HG03060 (cell line): ENCODE measurements around the gene COASY.
"Not testable (repeated sequence)": the region's sequence is repeated elsewhere in the genome, so short reads cannot be mapped to it uniquely, and the experiment has no call there.

Experiments
- ATAC-seq: cut with Tn5 transposase; IDR thresholded peaks from one replicate; pipeline ENCODE4 v1.9.1; 2021; ENCODE audit warnings: low read depth, moderate number of reproducible peaks; ENCODE audit not compliant: unreplicated experiment

The COASY gene

DNA sequence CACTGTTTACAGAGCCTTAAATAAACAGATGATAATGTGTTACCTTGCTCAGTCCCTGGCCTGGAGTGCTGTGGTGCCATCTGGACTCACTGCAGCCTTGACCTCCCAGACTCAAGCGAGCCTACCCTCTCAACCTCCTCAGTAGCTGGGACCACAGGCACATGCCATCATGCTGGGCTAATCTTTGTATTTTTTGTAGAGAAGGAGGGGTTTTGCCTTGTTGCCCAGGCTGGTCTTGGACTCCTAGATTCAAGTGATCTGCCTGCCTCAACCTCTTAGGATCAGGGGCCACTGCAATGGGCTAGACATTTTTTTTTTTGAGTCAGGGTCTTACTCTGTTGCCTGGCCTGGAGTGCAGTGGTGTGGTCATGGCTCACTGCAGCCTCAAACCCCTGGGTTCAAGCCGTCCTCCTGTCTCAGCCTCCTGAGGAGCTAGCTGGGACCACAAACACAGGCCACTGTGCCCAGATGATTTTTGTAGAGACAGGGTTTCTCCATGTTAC, 30.9 kb upstream of the COASY start:
- no peak for ATAC-seq

DNA sequence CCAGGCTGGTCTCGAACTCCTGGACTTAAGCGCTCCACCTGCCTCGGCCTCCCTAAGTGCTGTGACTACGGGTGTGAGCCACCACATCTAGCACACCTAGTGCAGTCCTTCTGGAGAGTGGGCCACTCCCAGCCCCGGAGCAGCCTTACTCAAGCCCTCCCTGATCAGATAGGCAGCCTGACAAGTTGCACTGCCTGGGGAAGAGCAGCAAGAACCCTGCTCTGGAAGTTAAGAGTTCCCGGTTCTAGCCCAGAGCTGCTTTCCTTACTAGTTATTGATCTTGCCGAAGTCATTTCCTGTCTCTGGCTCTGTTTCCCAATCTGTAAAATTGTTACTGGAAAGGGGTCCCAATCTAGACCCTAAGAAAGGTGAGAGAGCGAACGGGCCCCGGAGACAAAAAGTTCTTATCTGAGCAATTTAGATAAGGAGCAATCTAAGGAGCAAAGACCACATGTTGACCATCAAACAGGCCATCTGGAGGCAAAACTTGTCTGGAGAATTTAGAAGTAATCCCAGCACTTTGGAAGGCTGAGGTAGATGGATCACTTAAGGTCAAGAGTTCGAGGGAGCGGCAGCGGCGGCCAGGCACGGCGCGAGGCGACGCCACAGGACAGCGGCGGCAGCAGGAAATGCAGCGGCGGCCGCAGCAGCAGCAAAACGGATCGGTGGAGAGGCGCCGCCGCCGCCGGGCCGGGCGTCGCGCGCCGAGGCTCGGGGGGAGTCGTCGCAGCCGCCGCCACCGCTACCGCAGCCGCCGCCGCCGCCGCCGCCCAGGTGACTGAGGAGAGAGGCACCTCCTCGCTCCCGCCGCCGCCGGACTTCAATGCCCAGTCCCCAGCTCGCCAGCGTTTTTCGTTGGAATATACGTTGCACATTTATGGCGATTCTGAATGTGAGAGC, 30.2 kb upstream of the COASY start:
- no peak for ATAC-seq

DNA sequence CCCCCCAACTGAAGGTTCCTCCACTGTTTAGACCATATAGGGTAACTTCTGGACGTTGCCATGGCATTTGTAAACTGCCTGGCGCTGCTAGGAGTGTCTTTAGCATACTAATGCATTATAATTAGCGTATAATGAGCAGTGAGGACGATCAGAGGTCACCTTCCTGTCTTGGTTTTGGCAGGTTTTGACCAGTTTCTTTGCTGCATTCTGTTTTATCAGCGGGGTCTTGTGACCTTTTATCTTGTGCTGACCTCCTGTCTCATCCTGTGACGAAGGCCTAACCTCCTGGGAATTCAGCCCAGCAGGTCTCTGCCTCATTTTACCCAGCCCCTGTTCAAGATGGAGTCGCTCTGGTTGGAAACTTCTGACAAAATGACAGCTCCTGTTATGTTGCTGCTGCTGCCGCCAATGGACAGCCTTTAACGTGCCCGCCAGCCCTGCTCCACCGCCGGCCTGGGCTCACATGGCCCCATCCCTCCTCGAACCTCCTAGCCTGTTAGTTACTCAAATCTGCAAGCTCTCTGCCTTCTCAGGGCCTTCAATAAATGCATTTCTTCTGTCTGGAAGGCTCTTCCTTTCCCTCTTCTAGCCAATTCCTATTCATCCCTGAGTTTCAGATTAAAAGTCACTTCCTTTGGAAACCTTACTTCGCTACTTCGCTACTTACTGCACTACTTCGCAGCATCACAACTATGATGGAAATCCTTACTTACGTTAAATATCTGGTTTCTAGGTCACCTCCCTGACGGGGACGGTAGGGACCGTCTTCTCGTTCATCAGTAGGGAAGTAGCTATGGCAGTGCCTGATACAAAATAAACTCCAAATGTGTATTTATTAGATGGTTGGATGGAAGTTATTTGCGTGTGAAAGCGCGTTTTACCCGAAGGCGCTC, 26.5 kb upstream of the COASY start:
- no peak for ATAC-seq

DNA sequence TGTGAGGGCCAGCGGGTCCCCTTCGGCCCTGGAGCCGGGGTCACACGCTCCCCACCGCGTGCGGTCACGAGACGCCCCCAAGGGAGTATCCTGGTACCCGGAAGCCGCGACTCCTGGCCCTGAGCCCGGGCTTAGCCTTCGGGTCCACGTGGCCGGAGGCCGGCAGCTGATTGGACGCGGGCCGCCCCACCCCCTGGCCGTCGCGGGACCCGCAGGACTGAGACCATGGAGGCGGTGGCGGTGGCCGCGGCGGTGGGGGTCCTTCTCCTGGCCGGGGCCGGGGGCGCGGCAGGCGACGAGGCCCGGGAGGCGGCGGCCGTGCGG, 25.9 kb upstream of the COASY start, which contains the start of gene NAGLU:
NAGLU (plus strand) TSS at position 194 of the 324 bp plus-strand sequence; CDS start at position 226, 32 bp downstream.
- ATAC-seq, result peak; percentile 50

DNA sequence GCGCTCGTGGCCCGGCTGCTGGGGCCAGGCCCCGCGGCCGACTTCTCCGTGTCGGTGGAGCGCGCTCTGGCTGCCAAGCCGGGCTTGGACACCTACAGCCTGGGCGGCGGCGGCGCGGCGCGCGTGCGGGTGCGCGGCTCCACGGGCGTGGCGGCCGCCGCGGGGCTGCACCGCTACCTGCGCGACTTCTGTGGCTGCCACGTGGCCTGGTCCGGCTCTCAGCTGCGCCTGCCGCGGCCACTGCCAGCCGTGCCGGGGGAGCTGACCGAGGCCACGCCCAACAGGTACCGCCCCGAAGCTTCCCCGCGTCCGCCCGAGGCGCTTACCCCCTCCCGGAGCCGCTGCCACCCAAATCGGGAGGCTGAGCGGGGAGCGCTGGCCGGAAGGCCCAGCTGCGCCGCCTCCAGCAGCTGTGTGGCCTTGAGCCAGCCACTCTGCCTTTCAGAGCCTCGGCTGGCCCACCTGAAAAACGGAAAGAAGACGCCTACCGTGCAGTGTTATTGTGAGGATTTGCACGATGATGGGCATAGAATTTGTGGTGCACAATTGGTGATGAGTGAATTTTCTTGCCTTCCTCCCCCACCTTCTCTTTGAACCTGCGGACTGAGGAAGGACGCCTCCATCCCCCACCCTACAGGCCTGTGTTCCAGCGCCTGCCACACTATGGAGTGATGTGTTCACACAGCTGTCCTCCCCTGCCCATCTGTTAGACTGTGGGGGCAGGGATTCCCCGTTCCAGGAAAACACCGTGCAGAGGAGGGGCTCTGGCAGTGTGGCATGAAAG, 25.4 kb upstream of the COASY start:
- ATAC-seq, result peak; percentile 28

DNA sequence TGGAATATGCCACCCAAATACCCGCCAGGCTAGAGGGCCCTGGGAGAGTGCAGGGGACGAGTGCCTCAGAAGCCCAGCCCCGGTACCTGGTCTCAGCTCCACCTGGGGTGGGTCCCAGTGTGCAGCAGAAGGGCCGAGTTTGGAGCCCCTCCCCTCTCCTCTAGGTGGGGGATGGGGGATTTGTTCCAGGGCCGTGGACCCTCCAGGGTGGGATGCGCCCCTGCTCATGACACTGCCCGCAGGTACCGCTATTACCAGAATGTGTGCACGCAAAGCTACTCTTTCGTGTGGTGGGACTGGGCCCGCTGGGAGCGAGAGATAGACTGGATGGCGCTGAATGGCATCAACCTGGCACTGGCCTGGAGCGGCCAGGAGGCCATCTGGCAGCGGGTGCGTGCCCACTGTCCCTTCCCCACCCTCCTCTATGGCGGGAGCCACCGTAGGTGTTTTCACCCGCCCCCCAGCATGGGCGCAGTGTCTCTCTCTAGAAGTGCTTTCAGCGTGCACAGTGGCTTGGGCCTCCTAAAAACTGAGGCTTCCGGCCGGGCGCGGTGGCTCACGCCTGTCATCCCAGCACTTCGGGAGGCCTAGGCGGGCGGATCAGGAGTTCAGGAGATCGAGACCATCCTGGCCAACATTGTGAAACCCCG, 24.7 kb upstream of the COASY start:
- ATAC-seq, result no peak

DNA sequence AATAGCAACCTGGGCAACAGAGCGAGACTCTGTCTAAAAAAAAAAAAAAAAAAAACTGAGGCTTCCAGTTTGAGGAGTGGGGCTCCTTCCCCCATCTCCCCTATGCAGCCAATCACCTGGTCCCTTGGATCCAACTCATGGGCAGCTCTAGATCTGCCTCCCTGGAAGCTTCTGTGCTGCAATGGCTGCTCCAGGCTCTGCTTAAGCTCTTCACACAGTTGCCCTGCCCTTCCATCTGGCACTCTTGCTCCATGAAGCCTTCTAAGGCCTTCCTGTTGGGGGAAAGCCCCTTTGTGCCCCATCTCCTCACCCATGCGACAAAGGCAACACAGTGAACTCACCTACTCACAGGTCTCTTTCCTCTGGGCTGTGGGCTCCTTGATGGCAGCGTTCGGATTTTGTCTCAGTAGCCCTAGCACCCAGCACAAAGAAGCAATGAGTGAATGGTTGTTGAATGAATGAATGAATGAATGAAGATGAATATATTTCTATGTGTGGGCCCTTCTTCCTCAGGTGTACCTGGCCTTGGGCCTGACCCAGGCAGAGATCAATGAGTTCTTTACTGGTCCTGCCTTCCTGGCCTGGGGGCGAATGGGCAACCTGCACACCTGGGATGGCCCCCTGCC, 24.0 kb upstream of the COASY start:
- ATAC-seq, result no peak

DNA sequence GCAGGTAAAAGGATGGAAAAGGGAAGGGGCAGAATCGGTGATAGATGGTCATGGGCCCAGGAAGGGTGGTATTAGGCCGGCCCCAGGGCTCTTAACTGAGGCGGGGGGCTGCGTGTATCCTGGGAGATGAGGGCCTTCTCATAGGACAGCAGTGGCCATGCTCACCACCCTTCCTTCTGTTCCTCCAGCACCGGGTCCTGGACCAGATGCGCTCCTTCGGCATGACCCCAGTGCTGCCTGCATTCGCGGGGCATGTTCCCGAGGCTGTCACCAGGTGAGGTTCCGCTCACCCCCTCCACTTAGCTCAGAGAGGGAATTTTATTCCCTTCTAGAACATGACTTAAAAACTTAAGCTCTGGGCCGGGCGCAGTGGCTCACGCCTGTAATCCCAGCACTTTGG, 23.5 kb upstream of the COASY start:
- ATAC-seq, result no peak

DNA sequence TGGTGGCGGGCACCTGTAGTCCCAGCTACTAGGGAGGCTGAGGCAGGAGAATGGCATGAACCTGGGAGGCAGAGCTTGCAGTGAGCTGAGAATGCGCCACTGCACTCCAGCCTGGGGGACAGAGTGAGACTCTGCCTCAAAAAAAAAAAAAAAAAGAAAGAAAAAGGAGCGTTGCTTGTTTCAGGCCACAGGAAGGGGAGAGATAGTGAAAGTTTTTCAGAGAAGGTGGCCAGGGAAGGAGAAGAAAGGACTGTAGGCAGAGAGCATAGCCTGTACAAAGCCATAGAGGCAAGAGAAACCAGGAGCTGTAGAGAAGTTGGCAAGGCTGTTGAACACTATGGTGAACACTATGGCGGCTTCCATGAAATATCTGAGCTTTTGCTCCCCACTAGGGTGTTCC, 21.4 kb upstream of the COASY start:
- not testable (repeated sequence) for ATAC-seq

DNA sequence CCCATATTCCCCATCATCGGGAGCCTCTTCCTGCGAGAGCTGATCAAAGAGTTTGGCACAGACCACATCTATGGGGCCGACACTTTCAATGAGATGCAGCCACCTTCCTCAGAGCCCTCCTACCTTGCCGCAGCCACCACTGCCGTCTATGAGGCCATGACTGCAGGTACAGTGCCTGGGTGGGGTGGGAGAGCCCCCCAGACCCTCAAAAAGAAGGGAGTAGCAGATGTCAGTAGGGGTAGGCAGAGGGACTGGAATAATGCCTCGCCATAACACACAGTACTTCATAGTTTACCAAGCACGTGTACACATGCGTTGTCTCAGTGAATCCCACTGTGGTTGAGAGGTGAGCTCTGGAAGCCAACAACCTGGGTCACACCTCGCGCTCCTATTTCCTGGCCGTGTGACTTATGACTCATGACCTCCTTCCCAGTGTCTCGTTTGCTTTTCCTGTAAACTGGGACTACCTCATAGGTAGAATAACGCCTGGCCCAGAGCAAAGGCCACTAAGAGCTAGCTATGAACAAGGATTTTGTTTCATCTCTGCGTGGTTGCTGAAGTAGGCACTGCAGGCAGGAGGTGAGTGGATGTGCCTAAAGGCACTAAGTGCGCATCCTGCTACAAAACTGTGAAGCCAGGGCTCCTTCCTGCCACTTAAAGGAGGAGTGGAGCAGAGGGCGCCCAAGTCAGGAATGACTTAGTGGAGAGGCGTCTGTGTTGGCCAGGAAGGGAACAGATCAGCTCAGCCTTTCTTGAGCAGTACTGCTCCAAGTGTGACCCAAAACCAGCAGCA, 20.7 kb upstream of the COASY start:
- no peak for ATAC-seq

DNA sequence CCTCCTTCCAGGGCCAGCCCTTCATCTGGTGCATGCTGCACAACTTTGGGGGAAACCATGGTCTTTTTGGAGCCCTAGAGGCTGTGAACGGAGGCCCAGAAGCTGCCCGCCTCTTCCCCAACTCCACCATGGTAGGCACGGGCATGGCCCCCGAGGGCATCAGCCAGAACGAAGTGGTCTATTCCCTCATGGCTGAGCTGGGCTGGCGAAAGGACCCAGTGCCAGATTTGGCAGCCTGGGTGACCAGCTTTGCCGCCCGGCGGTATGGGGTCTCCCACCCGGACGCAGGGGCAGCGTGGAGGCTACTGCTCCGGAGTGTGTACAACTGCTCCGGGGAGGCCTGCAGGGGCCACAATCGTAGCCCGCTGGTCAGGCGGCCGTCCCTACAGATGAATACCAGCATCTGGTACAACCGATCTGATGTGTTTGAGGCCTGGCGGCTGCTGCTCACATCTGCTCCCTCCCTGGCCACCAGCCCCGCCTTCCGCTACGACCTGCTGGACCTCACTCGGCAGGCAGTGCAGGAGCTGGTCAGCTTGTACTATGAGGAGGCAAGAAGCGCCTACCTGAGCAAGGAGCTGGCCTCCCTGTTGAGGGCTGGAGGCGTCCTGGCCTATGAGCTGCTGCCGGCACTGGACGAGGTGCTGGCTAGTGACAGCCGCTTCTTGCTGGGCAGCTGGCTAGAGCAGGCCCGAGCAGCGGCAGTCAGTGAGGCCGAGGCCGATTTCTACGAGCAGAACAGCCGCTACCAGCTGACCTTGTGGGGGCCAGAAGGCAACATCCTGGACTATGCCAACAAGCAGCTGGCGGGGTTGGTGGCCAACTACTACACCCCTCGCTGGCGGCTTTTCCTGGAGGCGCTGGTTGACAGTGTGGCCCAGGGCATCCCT, 18.5 kb upstream of the COASY start:
- ATAC-seq, result no peak

DNA sequence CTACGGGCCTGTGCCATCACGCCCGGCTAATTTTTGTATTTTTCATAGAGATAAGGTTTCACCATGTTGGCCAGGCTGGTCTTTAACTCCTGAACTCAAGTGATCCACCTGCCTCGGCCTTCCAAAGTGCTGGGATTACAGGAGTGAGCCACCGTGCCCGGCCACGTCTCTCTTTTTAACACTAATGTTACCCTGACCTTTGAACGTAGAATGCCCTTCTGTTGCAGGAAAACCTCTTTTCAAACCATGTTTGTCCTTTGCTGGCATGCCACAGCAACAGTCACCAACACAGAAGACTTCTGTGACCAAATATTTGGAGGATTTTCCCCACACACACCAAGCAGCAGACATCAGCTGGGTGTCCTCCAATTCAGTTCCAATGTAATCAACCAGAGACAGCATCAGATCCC, 17.1 kb upstream of the COASY start:
- ATAC-seq, result no peak

DNA sequence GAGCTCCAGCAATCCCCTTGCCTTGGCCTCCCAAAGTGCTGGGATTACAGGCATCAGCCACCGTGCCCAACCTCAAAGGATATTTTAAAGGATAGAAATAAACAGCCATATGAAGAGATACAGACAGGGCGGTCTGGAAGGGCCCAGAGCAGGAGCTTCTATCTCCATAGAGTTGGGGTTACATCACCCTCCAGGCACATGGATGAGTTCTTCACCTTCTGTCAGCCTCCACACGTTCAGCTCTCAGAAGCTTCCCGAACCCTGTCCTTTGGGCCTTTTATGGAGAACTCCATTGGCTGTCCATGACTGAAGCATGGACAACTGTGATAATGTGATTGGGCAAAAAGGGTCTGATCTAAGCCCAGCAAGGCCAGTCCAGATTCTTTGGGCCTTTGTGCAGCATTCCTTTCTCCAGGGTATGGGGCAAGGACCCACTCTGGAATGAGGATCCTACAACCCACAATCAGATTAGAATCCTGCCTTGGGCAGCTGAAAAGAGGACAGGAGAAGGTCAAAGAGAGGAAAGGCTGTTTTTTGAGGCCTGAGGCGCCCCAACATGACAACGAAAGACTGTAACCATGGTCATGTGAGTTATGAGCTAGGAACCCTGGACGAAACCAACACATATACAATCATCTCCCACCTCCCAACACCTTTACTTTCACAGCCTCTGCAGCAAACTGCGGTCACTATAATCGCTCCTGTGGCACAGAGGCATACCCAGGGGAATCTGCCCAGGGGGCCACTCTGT, 16.0 kb upstream of the COASY start:
- ATAC-seq, result not testable (repeated sequence)

DNA sequence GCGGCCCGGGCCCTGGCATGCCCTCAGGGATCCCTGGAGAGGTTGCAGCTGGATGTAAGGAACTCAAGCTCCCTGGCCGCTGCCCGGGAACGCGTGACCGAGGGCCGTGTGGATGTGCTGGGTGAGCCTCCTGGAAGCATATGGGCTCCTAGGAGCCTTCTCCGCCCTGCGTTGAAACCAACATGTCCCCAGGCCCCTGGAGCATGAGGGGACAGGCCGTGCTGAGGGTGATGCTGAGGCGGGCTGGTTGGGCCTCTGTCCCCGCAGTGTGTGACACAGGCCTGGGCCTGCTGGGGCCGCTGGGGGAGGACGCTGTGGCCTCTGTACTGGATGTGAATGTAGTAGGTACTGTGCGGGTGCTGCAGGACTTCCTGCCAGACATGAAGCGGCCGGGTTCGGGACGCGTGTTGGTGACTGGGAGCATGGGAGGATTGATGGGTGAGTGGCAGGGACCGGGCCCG, 14.9 kb upstream of the COASY start:
- no peak for ATAC-seq

DNA sequence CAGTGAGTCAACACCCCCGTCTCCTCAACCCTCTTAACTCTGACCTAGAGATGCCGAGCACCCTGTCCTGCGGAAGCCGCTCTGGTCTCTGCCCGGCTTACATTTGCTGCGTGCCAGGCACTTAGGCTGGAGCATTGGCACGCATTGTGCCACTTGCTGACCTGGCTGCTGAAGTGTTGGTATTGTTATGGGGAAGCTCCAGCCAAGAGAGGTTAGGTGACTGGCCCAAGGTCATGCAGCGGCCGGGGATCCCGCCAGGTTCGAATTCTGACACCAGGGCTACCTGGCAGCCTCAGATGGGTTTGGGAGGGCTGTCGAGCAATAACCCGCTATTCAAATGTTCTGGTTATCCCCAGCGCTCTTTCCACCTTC, 14.3 kb upstream of the COASY start:
- no peak for ATAC-seq

DNA sequence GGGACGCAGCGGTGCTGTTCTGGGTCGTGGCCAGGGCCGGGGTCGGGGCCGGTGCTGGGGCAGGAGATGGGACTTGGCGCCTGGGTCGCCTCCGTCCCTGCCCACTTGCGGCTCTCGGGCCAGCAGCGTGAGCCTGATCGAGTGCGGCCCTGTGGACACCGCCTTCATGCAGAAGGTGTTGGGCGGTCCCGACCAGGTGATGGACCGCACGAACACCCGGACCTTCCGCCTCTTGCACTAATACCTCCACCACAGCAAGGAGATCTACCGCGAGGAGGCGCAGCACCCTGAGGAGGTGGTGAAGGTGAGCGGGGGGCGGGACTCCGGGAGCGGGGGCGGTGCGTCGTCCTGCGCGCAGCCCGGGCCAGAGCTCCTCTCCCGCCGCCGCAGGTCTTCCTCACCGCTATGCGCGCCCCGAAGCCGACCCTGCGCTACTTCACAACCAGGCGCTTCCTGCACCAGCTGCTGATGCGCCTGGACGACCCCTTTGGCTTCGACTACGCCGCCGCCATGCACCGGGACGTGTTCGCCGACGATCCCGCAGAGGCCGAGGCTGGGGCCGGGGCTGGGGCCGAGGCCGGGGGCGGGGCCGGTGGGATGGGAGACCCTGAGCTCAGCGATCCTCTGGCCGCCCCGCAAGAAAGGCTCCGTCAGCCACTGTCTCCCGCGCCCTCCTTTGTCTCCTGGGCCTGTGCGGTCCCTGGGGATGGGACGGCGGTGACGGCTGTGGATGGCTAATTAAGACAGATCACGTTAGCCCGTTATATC, 13.7 kb upstream of the COASY start:
- no peak for ATAC-seq
